ENCODE data around the gene KPNA1. TPM values are rescaled to one million over a fixed set of nuclear protein-coding genes. Genes with fewer than 3 reads are reported as not detected.

Gene KPNA1
- total RNA-seq, 1 donor from 2014 or later: 73.4 TPM

DNA sequence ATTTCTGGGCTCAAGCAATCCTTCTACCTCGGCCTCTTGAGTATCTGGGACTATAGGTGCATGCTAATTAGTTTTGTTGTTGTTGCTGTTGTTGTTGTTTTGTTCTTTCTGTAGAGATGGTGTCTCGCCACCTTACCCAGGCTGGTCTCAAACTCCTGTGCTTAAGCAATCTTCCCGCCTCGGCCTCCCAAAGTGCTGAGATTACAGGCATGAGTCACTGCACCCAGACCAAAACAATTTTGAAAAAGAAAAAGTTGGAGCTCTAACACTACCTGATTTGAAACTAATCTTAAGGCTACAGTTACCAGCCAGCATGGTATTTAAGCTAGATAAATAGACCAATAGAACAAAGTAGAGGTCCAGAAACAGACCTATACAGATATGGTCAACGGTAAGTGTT lies 29.8 kb downstream of the KPNA1 start:
- peaks cover 16% of the 10 kb centered on the region for H3K4me1 Mint-ChIP-seq (ENCODE audit: unreplicated experiment)
- no peaks in the 10 kb centered on the region for H3K27me3 Mint-ChIP-seq (ENCODE audit: unreplicated experiment)
- H3K36me3 Mint-ChIP-seq (ENCODE audit: unreplicated experiment): peaks cover 14% of the 10 kb centered on the region
- H3K27ac Mint-ChIP-seq (ENCODE audit: unreplicated experiment): no peak overlapping the region
- no peaks in the 10 kb centered on the region for H3K9me3 Mint-ChIP-seq (ENCODE audit: unreplicated experiment)
- H3K4me3 Mint-ChIP-seq (ENCODE audit: unreplicated experiment): no peak overlapping the region
- DNase-seq (ENCODE audit: extremely low spot score, unreplicated experiment): no peak
- TF ChIP-seq, protein P1, sequence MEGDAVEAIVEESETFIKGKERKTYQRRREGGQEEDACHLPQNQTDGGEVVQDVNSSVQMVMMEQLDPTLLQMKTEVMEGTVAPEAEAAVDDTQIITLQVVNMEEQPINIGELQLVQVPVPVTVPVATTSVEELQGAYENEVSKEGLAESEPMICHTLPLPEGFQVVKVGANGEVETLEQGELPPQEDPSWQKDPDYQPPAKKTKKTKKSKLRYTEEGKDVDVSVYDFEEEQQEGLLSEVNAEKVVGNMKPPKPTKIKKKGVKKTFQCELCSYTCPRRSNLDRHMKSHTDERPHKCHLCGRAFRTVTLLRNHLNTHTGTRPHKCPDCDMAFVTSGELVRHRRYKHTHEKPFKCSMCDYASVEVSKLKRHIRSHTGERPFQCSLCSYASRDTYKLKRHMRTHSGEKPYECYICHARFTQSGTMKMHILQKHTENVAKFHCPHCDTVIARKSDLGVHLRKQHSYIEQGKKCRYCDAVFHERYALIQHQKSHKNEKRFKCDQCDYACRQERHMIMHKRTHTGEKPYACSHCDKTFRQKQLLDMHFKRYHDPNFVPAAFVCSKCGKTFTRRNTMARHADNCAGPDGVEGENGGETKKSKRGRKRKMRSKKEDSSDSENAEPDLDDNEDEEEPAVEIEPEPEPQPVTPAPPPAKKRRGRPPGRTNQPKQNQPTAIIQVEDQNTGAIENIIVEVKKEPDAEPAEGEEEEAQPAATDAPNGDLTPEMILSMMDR (IDR thresholded peaks at IDR 0.05): no peak

DNA sequence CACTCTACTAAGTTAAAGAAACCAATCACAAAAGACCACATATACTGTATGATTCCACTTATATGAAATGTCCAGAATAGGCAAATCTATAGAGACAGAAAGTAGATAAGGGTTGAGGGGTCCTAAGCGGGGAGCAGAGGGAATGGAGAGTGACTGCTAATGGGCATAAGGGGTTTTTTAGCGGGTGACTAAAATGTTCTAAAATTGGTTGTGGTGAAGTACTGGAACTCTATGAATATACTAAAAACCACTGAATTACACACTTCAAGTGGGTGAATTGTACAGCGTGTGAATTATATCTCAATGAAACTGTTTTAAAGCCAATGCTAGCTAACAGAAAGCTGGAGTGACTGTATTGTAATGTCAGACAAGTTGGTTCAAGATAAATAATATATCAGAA lies 33.3 kb downstream of the KPNA1 start:
- Mint-ChIP-seq H3K36me3 (ENCODE audit: unreplicated experiment) (peaks cover 5% of the 10 kb centered on the region), H3K27ac (ENCODE audit: unreplicated experiment) (no peak overlapping the region), H3K4me1 (ENCODE audit: unreplicated experiment) (peaks cover 16% of the 10 kb centered on the region), H3K9me3 (ENCODE audit: unreplicated experiment) (no peaks in the 10 kb centered on the region), H3K27me3 (ENCODE audit: unreplicated experiment) (no peaks in the 10 kb centered on the region), H3K4me3 (ENCODE audit: unreplicated experiment) (no peak overlapping the region)
- DNase-seq (ENCODE audit: extremely low spot score, unreplicated experiment): no peak
- TF ChIP-seq, protein P1 (IDR thresholded peaks at IDR 0.05): no peak

DNA sequence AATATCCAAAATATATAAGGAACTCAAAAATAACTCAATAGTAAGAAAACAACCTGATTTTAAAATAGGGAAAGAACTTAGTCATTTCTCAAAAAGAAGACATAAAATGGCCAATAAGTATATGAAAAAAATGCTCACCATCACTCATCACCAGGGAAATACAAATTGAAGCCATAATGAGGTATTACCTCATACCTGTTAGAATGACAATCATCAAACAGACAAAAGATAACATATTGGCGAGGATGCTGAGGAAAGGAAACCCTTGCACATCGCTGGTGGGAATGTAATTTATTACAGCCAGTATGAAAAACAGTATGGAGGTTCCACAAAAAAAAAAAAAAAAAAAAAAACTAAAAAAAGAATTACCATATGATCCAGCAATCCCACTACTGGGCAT lies 38.2 kb downstream of the KPNA1 start:
- Mint-ChIP-seq H3K36me3 (ENCODE audit: unreplicated experiment) (peaks cover 8% of the 10 kb centered on the region), H3K4me3 (ENCODE audit: unreplicated experiment) (no peak overlapping the region), H3K9me3 (ENCODE audit: unreplicated experiment) (no peaks in the 10 kb centered on the region), H3K4me1 (ENCODE audit: unreplicated experiment) (peaks cover 5% of the 10 kb centered on the region), H3K27ac (ENCODE audit: unreplicated experiment) (no peak overlapping the region), H3K27me3 (ENCODE audit: unreplicated experiment) (no peaks in the 10 kb centered on the region)
- no peak for DNase-seq (ENCODE audit: extremely low spot score, unreplicated experiment)
- TF ChIP-seq, protein P1 (IDR thresholded peaks at IDR 0.05): no peak

DNA sequence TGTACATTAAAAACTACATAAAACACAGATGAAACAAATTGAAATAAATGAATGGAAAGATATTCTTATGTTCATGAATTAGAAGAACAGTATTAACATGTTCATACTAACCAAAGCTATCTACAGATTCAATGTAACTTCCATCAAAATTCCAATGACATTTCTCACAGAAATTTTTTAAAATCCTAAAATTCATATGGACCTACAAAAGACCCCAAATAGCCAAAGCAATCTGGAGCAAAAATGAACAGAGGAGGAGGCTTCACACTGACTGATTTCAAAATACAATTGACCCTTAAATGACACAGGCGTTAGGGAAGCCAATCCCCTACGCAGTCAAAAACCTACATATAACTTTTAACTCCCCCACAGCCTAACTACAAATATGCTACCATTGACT lies 39.4 kb downstream of the KPNA1 start:
- DNase-seq (ENCODE audit: extremely low spot score, unreplicated experiment): no peak
- Mint-ChIP-seq H3K36me3 (ENCODE audit: unreplicated experiment) (peaks cover 8% of the 10 kb centered on the region), H3K27ac (ENCODE audit: unreplicated experiment) (no peak overlapping the region), H3K4me3 (ENCODE audit: unreplicated experiment) (no peak overlapping the region), H3K4me1 (ENCODE audit: unreplicated experiment) (peaks cover 7% of the 10 kb centered on the region), H3K9me3 (ENCODE audit: unreplicated experiment) (no peaks in the 10 kb centered on the region), H3K27me3 (ENCODE audit: unreplicated experiment) (no peaks in the 10 kb centered on the region)
- TF ChIP-seq, protein P1 (IDR thresholded peaks at IDR 0.05): no peak

DNA sequence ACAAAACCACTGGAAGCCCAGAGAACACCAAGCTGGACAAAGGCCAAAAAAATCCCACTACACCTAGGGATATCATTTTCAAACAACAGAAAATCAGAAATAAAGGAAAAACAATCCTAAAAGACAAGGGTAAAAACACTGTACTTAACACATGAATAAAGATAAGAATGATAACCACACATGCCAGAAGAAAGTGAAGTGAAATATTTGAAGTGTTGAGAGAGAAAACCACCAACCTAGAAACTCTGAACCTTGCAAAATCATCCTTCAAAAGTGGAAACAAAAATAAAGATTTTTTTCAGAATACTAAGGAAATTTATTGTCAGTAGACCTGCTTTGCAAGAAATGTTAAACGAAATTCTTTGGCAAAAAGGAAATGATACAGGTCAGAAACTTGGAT lies 45.1 kb downstream of the KPNA1 start:
- H3K4me3 Mint-ChIP-seq (ENCODE audit: unreplicated experiment): no peak overlapping the region
- TF ChIP-seq, protein P1 (IDR thresholded peaks at IDR 0.05): no peak
- H3K27ac Mint-ChIP-seq (ENCODE audit: unreplicated experiment): peak overlapping the region; percentile 19
- peaks cover 14% of the 10 kb centered on the region for H3K36me3 Mint-ChIP-seq (ENCODE audit: unreplicated experiment)
- no peaks in the 10 kb centered on the region for H3K27me3 Mint-ChIP-seq (ENCODE audit: unreplicated experiment)
- no peak for DNase-seq (ENCODE audit: extremely low spot score, unreplicated experiment)
- H3K9me3 Mint-ChIP-seq (ENCODE audit: unreplicated experiment): no peaks in the 10 kb centered on the region
- H3K4me1 Mint-ChIP-seq (ENCODE audit: unreplicated experiment): peaks cover 19% of the 10 kb centered on the region

All from osteocyte (in vitro differentiated cells).